Panc1 (cell line): ENCODE results near the gene MACROD1.

Experiments used
- REST ChIP-seq, 2 experiments: IDR thresholded peaks; 2 replicates each; pipeline ENCODE4 v1.6.1; 2011 to 2012; ENCODE audit warnings: low read depth in 2 of 2, control low read depth in 1 of 2, low read length in 1 of 2, mild to moderate bottlenecking in 1 of 2, moderate library complexity in 1 of 2; ENCODE audit not compliant: insufficient read depth in 1 of 2
- TCF7L2 ChIP-seq: IDR thresholded peaks from 2 replicates; pipeline ENCODE4 v1.6.1; 2011; ENCODE audit warnings: mild to moderate bottlenecking, low read depth, low read length, inconsistent platforms
- TF ChIP-seq, protein P1 (sequence below): fragments of 450-650 bp; IDR thresholded peaks from 2 replicates; pipeline ENCODE4 v1.5.1; 2017; ENCODE audit warnings: mild to moderate bottlenecking

GRCh38 chr11:64025205-64025604, 140.7 kb downstream of the MACROD1 start:
- TF ChIP-seq, protein P1, sequence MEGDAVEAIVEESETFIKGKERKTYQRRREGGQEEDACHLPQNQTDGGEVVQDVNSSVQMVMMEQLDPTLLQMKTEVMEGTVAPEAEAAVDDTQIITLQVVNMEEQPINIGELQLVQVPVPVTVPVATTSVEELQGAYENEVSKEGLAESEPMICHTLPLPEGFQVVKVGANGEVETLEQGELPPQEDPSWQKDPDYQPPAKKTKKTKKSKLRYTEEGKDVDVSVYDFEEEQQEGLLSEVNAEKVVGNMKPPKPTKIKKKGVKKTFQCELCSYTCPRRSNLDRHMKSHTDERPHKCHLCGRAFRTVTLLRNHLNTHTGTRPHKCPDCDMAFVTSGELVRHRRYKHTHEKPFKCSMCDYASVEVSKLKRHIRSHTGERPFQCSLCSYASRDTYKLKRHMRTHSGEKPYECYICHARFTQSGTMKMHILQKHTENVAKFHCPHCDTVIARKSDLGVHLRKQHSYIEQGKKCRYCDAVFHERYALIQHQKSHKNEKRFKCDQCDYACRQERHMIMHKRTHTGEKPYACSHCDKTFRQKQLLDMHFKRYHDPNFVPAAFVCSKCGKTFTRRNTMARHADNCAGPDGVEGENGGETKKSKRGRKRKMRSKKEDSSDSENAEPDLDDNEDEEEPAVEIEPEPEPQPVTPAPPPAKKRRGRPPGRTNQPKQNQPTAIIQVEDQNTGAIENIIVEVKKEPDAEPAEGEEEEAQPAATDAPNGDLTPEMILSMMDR, result no peak
- no peak for TF ChIP-seq REST (IDR thresholded peaks at IDR 0.05; ENCODE audit: insufficient read depth in 1 of 2, low read depth in 2 of 2, low read length in 1 of 2)
- no peak for TF ChIP-seq TCF7L2
